ENCODE data around the gene BBOF1. TPM values are rescaled to one million over a fixed set of nuclear protein-coding genes. Genes with fewer than 3 reads are reported as not detected.

BBOF1 gene
- total RNA-seq, 1 experiment from 2014 or later: 4.5 TPM

- in situ Hi-C loops (cut with HindIII; ENCODE audit: low sequenced_read_pairs): no loop called here
- peak; percentile 100 for DNase-seq (ENCODE audit: low spot score)
Measured at GRCh38 chr14:74084277-74085046, 65.3 kb downstream of the BBOF1 start, which contains the start of the genes ALDH6A1 and LIN52. Gene ALDH6A1, minus strand, starts transcription at chr14:74084453. Its CDS starts 59 bp downstream, at chr14:74084394. Gene LIN52, plus strand, starts transcription at chr14:74084956. Its CDS starts 19 bp downstream, at chr14:74084975.

GRCh38 chr14:74085047-74085637 is 66.0 kb downstream of the BBOF1 start:
- DNase-seq (ENCODE audit: low spot score): no peak
- in situ Hi-C loops (cut with HindIII; ENCODE audit: low sequenced_read_pairs): no loop called here

- in situ Hi-C loops (cut with HindIII; ENCODE audit: low sequenced_read_pairs): no loop called here
- DNase-seq (ENCODE audit: low spot score): no peak
Measured at GRCh38 chr14:74085828-74086227, 66.7 kb downstream of the BBOF1 start.

GRCh38 chr14:74089251-74090020 is 70.3 kb downstream of the BBOF1 start:
- in situ Hi-C loops (cut with HindIII; ENCODE audit: low sequenced_read_pairs): no loop called here
- no peak for DNase-seq (ENCODE audit: low spot score)

DNA sequence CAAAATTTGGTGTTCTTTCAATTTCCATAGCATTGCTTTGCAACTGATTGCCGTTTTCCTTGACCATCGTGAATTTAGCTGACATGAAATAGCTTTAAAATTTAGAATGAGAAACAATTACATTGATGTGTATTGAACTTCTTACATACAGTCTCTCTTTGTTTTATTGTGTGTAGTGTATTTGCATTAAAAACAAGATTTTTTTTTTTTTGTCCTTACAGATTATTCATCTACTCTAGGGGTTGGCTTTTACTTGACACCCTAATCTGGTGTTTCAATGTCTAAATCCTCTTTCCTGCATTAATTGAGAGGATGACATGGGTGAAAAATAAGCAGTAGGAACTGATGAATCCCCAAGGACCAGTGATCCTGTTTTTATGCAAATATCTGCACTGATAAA is 86.2 kb downstream of the BBOF1 start:
- in situ Hi-C loops (cut with HindIII; ENCODE audit: low sequenced_read_pairs): loop anchor here (25.0 kb wide), 1 partner anchor 182 kb away; no protein-coding TSS in a partner anchor

GRCh38 chr14:74109369-74109768 is 90.2 kb downstream of the BBOF1 start:
- DNase-seq (ENCODE audit: low spot score): no peak
- in situ Hi-C loops (cut with HindIII; ENCODE audit: low sequenced_read_pairs): loop anchor here (25.0 kb wide), 1 partner anchor 178 kb away; no protein-coding TSS in a partner anchor

More for the DNA sequence above, 86.2 kb downstream of the BBOF1 start:
- DNase-seq (ENCODE audit: low spot score): no peak

- in situ Hi-C loops (cut with HindIII; ENCODE audit: low sequenced_read_pairs): loop anchor here (25.0 kb wide), 1 partner anchor 176 kb away; no protein-coding TSS in a partner anchor
- peak; percentile 58 for DNase-seq (ENCODE audit: low spot score)
Measured at GRCh38 chr14:74111395-74112216, 92.5 kb downstream of the BBOF1 start.

Other genes with a start within 250 kb of the BBOF1 start
- gene PTGR2, start 167.5 kb upstream of the BBOF1 start, total RNA-seq (2014; rRNA removed; shearing (Covaris generic)): 2.1 and 6.6 TPM in 2 replicates
- gene ZNF410, start 132.5 kb upstream of the BBOF1 start, total RNA-seq (2014; rRNA removed; shearing (Covaris generic)): 51.9 and 63.0 TPM in 2 replicates
- 1.6 and 1.8 TPM in 2 replicates for gene FAM161B, start 69.3 kb upstream of the BBOF1 start, total RNA-seq (2014; rRNA removed; shearing (Covaris generic))
- 38.2 and 45.8 TPM in 2 replicates for gene COQ6, start 69.0 kb upstream of the BBOF1 start, total RNA-seq (2014; rRNA removed; shearing (Covaris generic))
- 4.9 and 8.1 TPM in 2 replicates for gene ENTPD5, start 61 bp upstream of the BBOF1 start, total RNA-seq (2014; rRNA removed; shearing (Covaris generic))
- gene ALDH6A1, start 65.1 kb downstream of the BBOF1 start, total RNA-seq (2014; rRNA removed; shearing (Covaris generic)): 20.3 and 35.6 TPM in 2 replicates
- 12.9 and 22.4 TPM in 2 replicates for gene LIN52, start 65.6 kb downstream of the BBOF1 start, total RNA-seq (2014; rRNA removed; shearing (Covaris generic))
- not detected in 2 replicates for gene VSX2, start 220.1 kb downstream of the BBOF1 start, total RNA-seq (2014; rRNA removed; shearing (Covaris generic))

Measured in G401 (cell line).